ENCODE measurements around the gene MYL6.
A peak's percentile ranks its signal among the peaks of the same experiment; 100 is the strongest.
"Not testable (repeated sequence)": the region's sequence is repeated elsewhere in the genome, so short reads cannot be mapped to it uniquely, and the experiment has no call there.

The MYL6 gene

DNA sequence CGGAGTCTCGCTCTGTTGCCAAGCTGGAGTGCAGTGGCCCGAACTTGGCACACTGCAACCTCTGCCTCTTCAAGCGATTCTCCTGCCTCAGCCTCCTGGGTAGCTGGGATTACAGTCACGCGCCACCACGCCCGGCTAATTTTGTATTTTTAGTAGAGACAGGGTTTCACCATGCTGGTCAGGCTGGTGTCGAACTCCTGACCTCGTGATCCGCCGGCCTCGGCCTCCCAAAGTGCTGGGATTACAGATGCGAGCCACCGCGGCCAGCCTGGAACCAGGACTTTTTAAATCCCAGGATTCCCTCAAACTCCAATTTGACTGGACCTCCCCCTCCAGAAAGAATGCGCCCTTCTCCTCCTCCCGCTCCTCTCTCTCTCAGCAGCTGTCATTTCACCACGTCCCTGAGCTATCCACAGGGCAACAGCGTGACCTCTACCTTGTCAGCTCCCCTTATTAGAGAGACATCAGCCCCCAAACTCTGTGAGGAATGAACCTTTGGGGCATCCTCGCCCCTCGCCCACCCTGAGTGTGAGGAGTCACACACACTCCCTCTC, 28.1 kb upstream of the MYL6 start:
- no peak for DNase-seq

DNA sequence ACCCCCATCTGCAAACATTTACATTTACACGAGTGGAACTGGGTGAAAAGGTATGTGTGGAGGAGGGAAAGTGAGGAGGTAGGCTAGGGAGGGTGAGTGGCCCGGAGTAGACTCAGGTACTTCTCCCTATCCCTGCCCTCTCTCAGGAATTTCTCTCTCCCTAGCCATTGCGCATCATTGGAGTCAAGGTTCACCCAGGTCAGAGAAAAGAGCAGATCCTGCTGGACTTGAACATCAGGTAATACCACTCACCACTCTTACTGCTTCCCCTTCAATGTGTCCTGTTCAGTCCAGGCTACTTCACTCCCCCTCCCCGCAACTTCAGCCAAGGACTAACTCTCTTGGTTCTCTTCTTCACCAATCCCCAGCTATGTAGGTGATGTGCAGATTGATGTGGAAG, 27.3 kb upstream of the MYL6 start:
- DNase-seq, result no peak

DNA sequence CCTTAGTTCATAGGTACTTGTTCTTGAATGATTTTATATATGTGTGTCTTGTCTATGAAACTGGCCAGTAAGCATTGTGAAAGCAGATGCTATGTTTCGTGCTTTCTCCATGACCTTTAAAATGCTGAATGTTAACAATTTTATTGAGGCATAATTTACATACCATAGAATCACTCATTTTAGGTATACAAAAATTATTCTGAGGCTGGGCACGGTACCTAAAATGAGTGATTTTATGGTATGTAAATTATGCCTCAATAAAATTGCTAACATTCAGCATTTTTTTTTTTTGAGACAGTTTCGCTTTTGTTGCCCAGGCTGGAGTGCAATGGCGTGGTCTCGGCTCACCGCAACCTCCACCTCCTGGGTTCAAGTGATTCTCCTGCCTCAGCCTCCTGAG, 23.3 kb upstream of the MYL6 start:
- DNase-seq, result no peak

DNA sequence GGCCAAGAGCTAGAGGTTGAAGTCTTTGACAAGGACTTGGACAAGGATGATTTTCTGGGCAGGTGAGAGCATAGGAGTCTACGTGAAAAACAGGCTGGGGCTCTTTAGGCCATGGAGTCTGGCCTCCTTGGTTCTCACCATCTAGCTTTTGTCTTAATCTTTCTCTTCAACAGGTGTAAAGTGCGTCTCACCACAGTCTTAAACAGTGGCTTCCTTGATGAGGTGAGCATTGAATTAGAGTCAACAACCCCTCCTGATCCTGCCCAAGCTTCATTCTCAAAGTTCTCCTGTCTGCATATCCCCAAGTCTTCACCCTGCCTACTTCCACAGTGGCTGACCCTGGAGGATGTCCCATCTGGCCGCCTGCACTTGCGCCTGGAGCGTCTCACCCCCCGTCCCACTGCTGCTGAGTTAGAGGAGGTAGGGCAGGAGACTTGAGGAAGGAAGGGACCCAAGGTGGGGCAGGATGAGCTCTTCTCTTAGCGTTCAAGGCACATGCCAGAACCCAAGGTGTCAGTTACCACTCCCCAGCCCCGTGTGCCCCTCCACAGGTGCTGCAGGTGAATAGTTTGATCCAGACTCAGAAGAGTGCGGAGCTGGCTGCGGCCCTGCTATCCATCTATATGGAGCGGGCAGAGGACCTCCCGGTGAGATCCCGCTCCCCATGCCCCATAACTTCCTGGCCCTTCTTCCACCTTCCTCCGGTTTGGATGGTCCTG, 20.1 kb upstream of the MYL6 start:
- DNase-seq, result no peak

DNA sequence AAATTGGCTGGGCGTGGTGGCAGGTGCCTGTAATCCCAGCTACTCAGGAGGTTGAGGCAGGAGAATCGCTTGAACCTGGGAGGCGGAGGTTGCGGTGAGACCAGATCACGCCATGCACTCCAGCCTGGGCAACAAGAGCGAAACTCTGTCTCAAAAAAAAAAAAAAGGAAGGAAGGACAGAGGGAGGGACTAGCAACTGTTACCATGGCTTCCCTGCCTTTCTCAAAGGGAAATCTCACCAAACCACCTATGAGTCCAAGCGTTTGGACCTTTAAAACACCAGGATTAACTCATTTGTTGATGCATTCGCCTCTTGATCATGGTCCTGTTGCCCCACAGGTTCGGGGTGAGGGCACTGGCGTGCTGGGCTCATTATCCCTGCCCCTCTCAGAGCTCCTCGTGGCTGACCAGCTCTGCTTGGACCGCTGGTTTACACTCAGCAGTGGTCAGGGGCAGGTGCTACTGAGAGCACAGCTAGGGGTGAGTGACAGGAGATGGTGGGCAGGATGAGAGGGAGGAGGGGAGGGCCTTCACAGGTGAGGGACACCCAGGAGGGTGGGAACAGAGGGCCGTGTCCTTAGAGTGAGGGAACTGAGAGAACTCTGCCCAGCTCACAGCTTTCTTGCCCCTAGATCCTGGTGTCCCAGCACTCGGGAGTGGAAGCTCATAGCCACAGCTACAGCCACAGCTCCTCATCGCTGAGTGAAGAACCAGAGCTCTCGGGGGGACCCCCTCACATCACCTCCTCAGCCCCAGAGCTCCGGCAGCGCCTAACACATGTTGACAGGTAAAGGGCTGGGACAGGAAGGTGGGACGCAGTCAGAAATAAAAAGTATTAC, 16.0 kb upstream of the MYL6 start:
- no peak for DNase-seq

DNA sequence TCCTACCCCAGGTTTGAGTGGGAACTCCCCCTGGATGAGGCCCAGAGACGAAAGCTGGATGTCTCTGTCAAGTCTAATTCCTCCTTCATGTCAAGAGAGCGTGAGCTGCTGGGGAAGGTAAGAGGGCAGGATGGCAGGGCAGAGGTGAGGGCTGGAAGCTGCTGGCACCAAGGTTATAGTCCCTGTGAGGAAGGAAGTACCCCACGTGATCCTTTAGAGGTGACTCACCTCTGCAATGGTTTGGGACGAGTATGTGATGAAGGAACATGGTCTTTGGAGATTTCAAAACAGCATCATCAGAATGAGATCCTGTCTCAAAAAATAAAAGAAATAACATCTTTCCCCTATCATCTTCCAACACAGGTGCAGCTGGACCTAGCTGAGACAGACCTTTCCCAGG, 14.9 kb upstream of the MYL6 start:
- no peak for DNase-seq

DNA sequence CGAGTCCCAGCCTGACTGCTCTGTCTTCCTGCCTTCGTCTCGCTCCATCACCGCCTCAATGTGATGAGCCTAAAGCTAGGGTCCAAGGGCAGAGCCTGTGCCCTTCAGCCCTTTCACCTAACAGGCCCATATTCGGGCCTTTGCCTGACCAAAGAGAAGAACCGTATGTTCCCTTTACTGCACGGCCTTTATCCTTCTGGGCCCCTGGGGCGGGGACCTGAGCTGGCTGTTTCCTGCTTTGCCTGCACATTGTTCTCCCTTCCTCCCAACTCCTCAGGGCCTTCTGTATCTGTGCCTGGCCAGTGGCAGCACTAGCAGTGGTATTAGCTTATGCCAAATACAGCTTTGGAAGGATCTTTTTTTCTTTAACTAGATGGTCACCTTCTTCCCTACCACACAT, 14.3 kb upstream of the MYL6 start:
- no peak for DNase-seq

DNA sequence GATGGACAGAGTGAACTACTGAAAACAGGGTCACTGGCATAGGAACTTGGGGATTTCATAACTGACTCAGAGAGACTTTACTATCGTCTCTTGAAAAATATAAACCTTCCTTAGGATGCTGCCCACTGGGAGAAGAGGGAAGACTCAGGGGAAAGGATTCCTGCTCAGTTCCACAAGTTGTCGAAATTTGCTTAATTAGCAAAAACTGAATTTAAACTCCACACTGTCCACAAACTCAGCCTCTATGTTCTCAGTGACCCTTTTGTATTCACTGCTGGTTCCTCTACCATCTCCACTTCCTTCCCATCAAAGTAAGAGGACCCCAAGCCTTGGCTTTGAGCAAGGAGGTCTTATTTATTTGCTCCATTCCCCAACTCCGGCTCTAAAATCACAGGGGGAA, 12.9 kb upstream of the MYL6 start:
- no peak for DNase-seq

DNA sequence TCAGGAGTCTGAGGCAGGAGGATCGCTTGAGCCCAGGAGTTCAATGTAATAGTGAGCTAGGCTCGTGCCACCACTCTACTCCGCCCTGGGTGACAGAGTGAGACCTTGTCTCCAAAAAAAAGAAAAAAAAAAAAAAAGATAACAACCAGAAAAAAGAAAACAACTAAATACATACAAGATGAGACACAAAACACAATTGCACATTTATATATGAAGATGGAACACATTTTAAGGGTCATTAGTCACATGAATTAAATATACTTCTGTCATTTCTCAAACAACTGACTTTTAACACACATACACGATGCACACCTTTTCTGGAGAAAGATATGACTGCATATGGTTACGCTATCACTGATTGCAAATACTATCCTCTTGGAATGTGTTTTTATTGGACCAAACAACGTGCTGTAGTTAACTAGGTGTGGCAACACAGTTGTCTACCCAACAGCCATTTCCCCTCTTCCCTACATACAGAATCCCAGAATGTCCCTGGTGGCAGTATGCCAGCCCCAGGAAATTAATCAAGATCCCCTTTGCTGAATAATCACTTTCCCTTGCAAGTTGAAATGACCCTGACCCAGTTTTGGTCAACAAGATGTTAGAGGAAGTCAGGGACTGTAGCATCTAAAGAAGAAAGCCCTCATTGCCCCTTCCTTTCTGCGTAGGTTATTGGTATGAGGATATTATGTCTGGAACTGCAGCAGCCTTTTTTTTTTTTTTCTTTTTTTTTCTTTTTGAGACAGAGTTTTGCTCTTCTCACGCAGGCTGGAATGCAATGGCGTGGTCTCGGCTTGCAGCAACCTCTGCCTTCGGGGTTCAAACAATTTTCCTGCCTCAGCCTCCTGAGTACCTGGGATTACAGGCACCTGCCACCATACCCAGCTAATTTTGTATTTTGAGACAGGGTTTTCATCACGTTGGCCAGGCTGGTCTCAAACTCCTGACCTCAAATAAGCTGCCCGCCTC, 11.4 kb upstream of the MYL6 start:
- DNase-seq, result no peak

DNA sequence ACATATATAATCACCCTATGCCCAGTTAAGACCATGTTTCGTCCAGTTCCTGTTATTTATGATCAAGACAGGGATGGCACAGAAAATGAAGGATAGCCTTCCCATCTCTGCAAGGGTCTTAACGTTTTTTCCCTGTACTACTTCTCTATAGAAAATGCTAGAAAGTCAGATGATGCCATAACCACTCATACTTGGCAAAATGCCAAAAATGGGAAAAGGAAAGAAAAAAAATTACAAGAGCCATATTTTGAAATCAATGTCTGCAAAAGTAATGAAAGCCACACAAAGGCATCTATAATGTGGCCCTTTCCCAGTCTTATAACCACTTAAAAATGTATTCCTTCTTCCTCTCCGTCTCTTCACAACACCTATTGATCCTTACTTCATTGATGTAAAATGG, 7.6 kb upstream of the MYL6 start:
- no peak for DNase-seq

DNA sequence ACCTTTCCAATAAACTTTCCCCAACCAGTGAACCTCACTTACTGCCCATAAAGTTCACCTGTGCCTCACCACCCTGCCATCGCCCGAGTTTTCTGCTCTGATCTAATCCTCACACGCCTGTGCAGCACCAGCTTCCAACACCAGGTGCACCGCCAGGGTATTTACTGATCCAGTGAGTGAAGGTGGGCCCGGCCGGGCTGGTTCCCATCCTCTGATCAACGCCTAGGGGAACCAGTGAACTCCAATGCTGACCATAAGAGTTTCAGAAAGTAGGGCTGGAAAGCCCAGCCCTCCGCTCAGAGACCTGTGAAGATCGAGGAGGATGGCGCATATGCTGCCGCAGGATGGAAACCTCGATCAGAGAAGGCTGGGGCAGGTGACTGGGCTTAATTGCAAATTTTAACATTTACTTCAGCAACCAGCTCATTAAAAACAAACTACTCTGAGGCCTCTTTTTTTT, 6.5 kb upstream of the MYL6 start:
- DNase-seq, result peak; percentile 8

DNA sequence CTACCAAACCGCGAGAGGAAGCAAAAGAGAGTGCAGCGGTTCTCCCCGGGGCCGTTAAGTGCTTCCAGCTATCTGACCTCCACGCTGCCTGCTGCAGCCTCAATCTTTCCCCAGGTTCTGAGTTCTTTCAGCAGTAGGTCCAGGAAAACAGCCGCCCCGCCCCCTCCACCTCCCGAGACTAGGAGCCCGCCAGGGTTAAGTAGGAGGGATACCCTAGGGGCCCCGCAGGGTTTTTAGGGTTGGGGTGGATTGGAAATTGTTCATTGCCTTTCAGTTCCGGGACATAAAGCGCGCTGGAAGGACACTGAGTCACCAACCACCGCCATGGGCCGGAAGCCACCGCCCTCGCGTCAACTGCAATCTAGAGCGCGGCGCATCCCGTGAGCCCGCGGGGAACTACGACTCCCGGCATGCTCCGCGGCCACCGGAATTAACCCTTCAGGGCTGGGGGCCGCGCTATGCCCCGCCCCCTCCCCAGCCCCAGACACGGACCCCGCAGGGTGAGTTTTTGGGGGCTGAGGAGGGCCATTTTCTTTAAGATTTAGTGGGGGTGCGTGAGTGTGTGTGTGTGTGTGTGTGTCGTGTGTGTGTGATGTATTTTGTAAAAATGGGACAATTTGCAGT, 5.9 kb upstream of the MYL6 start, which contains the start of gene MYL6B:
Gene MYL6B (plus strand): TSS at position 456 of the 624 bp plus-strand sequence. CDS start 1,332 bp downstream, outside the sequence.
- peak; percentile 49 for DNase-seq

DNA sequence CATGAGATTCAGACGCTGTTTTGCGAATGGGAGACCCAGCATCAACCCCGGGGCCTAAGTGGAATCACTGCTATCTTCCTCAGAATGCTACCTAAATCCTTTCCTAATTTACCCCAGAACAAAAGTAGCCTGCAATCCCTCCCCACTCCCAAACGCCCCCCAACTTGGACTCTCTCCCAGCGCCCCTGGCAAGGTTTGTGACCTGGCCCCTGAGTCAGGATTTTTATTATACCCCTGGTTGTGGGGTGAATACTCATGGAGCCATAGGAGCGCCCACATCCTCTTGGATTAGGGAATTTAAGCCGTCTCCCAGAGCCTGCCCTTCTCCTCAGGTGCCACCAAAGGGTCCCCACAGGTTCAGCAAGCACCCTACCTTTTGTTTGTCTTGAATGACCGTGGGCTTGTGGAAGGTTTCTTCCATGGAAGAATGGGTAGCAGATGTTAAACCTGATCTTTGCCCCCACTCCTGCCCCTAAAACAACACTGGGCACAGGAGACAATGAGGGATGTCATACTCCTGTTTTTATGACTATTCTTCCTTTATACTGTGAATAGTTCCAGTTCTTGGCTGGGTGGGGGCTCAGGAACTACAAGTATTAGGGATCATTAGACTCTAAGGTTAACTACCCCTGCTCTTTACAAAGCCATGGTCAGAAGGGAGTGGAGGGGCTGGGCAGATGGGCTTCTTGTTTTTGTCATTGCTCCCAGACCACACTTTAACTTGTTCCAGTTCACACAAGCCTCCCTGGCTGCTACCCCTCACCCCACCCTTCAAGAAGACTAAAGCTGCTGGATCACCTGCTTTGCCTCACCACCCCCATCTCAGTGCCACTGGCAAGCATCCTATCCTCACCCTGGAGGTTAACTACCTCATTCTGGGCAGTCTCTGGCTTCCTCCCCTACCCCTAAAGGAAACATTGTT, 5.1 kb upstream of the MYL6 start:
- DNase-seq, result no peak

DNA sequence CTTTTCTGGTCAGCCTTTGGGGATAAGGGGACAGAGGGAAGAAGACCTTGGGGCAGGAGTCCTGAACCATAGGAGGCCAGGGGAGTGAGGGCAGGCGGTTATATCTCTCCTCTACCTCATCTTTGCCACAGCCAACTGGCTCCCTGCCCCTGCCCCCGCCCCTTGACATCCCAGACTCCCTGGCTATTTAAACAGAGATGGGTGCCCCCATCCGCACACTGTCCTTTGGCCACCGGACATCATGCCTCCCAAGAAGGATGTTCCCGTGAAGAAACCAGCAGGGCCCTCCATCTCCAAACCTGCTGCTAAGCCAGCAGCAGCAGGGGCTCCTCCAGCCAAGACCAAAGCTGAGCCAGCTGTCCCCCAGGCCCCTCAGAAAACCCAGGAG, 4.5 kb upstream of the MYL6 start:
- no peak for DNase-seq

DNA sequence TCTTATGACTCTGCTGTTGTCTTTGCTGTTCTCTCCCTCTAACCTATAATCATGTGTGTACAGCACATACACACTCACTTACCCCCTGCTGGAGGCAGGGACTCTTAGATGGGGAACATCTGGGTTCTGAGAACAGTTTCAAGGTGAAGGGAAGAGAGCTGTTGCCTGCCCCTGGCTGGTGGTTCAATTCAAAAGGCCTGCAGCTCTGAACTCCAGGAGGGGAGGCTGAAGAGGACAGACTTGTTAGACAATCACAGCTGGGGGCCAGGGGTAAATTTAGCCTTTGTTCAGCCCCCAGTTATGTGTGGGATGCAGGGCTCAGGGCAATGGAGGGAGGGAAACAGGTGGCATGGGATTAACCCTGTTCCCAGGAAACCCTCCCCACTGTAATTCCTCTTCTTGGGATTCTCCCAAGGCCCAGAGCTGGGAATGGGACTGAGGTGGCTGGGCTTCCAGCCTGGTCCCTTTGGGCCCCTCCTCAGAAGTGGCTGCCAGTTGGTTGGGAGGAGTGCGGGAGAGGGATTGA, 3.9 kb upstream of the MYL6 start:
- DNase-seq, result no peak

DNA sequence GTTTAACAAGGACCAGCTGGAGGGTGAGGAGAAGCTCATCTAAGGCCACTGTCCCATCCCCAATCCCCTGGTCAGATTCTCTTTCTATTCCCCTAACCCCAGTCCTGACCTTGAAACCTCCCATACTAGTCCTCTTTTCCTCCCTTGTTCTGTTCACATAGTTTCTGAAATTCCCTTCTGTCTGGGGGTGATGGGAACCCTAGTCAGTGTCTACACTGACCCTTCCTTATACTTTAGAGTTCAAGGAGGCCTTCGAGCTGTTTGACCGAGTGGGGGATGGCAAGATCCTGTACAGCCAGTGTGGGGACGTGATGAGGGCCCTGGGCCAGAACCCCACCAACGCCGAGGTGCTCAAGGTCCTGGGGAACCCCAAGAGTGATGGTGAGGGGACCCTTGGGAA, 3.3 kb upstream of the MYL6 start:
- no peak for DNase-seq

DNA sequence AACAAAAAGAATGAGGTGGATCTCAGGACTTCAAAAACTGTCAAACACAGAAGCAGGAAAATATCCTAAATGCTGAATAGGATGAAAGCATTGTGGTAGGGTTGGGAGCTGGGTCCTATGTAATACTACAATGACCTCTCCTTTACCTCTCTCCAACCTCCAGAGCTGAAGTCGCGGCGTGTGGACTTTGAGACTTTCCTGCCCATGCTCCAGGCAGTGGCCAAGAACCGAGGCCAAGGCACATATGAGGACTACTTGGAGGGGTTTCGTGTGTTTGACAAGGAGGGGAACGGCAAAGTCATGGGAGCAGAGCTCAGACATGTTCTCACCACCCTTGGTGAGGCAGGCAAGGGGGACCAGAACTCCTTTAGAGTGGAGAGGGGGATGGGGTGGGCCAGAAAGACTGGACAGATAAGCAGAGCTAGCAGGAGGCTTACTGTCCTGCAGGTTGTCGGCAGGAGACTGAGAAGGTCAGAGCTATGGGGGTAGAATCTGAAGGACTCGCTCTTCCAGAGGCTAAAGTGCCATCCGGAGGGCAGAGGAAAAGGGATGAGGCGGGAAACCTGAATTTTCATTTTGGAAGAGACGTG, 2.8 kb upstream of the MYL6 start:
- DNase-seq, result no peak

DNA sequence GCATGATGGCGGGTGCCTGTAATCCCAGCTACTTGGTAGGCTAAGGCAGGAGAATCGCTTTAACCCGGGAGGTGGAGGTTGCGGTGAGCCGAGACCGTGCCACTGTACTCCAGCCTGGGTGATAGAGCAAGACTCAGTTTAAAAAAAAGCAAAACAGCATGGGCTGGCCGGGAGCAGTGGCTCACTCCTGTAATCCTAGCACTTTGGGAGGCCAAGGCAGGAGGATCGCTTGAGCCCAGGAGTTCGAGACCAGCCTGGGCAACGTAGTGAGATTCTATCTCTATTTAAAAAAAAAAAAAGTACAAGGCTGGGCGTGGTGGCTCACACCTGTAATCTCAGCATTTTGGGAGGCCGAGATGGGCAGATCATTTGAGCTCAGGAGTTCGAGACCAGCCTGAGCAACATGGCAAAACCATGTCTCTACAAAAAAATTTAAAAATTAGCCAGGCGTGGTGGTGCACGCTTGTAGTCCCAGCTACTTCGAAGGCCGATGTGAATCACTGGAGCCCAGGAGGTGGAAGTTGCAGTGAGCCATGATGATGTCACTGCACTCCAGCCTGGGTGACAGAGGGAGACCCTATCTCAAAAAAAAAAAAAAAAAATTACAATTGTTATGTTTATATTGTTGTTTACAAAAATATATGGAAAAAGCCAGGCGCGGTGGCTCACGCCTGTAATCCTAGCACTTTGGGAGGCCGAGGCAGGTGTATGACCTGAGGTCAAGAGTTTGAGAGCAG, 1.5 kb upstream of the MYL6 start:
- DNase-seq, result not testable (repeated sequence)

DNA sequence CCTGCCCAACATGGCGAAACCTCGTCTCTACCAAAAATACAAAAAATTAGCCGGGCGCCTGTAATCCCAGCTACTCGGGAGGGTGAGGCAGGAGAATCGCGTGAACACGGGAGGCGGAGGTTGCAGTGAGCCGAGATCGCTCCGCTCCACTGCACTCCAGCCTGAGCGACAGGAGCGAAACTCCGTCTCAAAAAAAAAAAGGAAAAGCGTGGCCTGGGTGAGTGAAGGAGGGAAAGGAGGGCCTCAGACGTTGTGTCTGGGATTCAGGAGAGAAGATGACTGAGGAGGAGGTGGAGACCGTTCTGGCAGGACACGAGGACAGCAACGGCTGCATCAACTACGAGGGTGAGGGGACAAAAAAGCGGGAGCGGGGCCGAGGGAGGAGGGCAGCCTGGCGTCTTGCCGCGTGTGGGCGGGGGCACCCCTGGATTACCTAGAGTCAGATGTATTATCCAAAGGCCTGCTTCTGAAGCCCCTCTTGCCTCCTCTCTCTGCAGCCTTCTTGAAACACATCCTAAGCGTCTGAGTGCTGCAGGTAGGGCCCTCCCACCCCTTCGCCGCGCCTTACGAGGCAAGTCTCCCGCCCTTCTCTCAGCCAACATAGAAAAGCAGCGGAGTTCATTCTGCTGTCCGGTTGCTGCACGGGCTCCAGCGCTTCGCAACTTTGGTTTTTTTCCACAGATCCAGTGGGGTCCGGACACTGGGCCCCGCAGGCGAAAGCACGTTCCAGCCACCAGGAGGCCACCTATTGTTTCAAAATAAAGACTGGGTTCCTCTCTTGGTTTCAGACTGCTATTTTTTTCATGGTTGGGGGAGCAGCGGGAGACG, 744 bp upstream of the MYL6 start:
- no peak for DNase-seq

Data from KG1 (cell line).